CD4-positive, alpha-beta memory T cell (primary cell): Measurements from ENCODE around the gene DMC1. TPM values are rescaled to one million over a fixed set of nuclear protein-coding genes. Genes with fewer than 3 reads are reported as not detected.
A peak's percentile ranks its signal among the peaks of the same experiment; 100 is the strongest.
"Not testable (repeated sequence)": the region's sequence is repeated elsewhere in the genome, so short reads cannot be mapped to it uniquely, and the experiment has no call there.

Experiments used
- CTCF ChIA-PET: fragments of 350-600 bp; sonication (Branson Sonifier 250); formaldehyde crosslinking; loops from one replicate; lab custom pipeline; 2021; ENCODE audit warnings: inconsistent platforms; ENCODE audit not compliant: partially characterized antibody; lab: Charles Lee
- POLR2A ChIA-PET: fragments of 350-600 bp; sonication (Branson Sonifier 250); formaldehyde crosslinking; loops from one replicate; lab custom pipeline; 2021; ENCODE audit not compliant: partially characterized antibody; lab: Charles Lee
- DNase-seq, 5 donors: peaks; one replicate each; pipeline versions ENCODE4 v3.0.0 to v3.0.0-alpha.2; 2020 to 2022; ENCODE audit warnings: mixed read lengths in 1 of 5
- H3K27ac ChIP-seq: one replicate; pipeline ENCODE4 v1.7.0; 2013; ENCODE audit warnings: low read depth, low read length
- H3K27me3 ChIP-seq: 2 replicates; pipeline ENCODE4 v1.7.0; 2013; ENCODE audit warnings: mild to moderate bottlenecking, low read length, moderate library complexity; ENCODE audit not compliant: insufficient read depth
- H3K36me3 ChIP-seq: 2 replicates; pipeline ENCODE4 v1.7.0; 2013; ENCODE audit warnings: mild to moderate bottlenecking, low read length, moderate library complexity; ENCODE audit not compliant: insufficient read depth
- H3K4me1 ChIP-seq: 2 replicates; pipeline ENCODE4 v1.7.0; 2013; ENCODE audit warnings: mild to moderate bottlenecking, low read length, moderate library complexity; ENCODE audit not compliant: insufficient read depth
- H3K4me3 ChIP-seq, 2 donors: one replicate each; pipeline ENCODE4 v1.7.0; 2013; ENCODE audit warnings: low read length in 2 of 2, mild to moderate bottlenecking in 1 of 2
- H3K9me3 ChIP-seq, 2 donors: one replicate each; pipeline ENCODE4 v1.7.0; 2013; ENCODE audit warnings: low read length in 2 of 2, control low read depth in 1 of 2; ENCODE audit not compliant: control insufficient read depth in 1 of 2
- H3K27ac Mint-ChIP-seq, 7 donors: one replicate each; pipeline ENCODE4 v1.8.0; 2020 to 2021; ENCODE audit warnings: mixed read lengths in 7 of 7, mild to moderate bottlenecking in 6 of 7, inconsistent platforms in 3 of 7, moderate library complexity in 3 of 7
- H3K27me3 Mint-ChIP-seq, 2 donors: one replicate each; pipeline ENCODE4 v1.8.0; 2020 to 2021; ENCODE audit warnings: mixed read lengths in 2 of 2
- H3K36me3 Mint-ChIP-seq, 2 donors: one replicate each; pipeline ENCODE4 v1.8.0; 2020 to 2021; ENCODE audit warnings: mixed read lengths in 2 of 2, inconsistent platforms in 1 of 2, mild to moderate bottlenecking in 1 of 2
- H3K4me1 Mint-ChIP-seq, 4 donors: one replicate each; pipeline ENCODE4 v1.8.0; 2020 to 2021; ENCODE audit warnings: mixed read lengths in 4 of 4, mild to moderate bottlenecking in 1 of 4
- H3K4me3 Mint-ChIP-seq, 8 donors: one replicate each; pipeline ENCODE4 v1.8.0; 2020 to 2021; ENCODE audit warnings: mixed read lengths in 8 of 8, mild to moderate bottlenecking in 7 of 8, moderate library complexity in 6 of 8, inconsistent platforms in 3 of 8
- H3K9me3 Mint-ChIP-seq, 8 donors: one replicate each; pipeline ENCODE4 v1.8.0; 2020 to 2021; ENCODE audit warnings: mixed read lengths in 8 of 8, mild to moderate bottlenecking in 5 of 8, inconsistent platforms in 3 of 8, moderate library complexity in 1 of 8
- intact Hi-C: fragments of 100-400 bp; cut with micrococcal nuclease; formaldehyde crosslinking; loops from one replicate; pipeline ENCODE4 v1.15.1; 2023
- polyA plus RNA-seq, 2 donors: library from polyadenylated mRNA; unstranded; fragments of 300-500 nt; fragmentation: Illumina TruSeq; gene quantifications; one replicate each; pipeline ENCODE4 v1.2.3, GENCODE V29; 2021
- total RNA-seq, 2 experiments: library from RNA; stranded (reverse); gene quantifications; one replicate each; pipeline ENCODE4 v1.2.3, GENCODE V29; 2021

Gene DMC1
- total and polyA plus RNA-seq, 4 experiments from 2014 or later = 0.29 to 1.1 TPM; not detected in 2

DNA sequence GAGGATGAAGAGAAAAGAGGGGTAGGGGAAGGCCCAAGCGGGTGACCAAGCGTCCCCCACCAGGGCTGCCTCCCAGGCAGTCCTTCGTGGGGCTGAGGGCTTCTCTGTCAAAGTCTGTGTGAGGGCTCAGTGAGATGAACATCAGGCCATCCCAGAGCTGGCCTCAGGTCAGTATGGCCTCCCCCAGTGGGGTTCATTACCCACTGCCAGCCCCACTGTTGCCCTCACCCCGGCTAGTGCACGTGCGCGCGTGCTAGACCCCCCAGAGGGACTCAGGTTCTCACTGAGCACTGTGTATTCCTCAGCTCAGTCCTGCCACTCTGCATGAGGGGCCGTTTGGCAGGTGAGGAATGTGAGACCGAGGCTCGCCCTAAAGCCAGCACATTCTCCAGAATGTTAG, 98.7 kb downstream of the DMC1 start:
- H3K9me3 ChIP-seq = no peaks in the 10 kb centered on the region
- Mint-ChIP-seq H3K9me3 (no peaks in the 10 kb centered on the region), H3K36me3 (no peaks in the 10 kb centered on the region), H3K27ac (no peak overlapping the region), H3K4me3 (no peak overlapping the region), H3K4me1 (peaks cover 2 to 11% (median 7%) of the 10 kb centered on the region in 4 donors), H3K27me3 (peaks cover 4 to 10% of the 10 kb centered on the region in 2 donors)
- ChIA-PET POLR2A (no interaction called here), CTCF (no interaction called here)
- no peak overlapping the region for H3K27ac ChIP-seq
- DNase-seq = no peak
- intact Hi-C loops = no loop called here
- H3K27me3 ChIP-seq = peaks cover 7% of the 10 kb centered on the region
- no peaks in the 10 kb centered on the region for H3K36me3 ChIP-seq
- H3K4me1 ChIP-seq = peaks cover 5% of the 10 kb centered on the region
- H3K4me3 ChIP-seq = no peak overlapping the region

DNA sequence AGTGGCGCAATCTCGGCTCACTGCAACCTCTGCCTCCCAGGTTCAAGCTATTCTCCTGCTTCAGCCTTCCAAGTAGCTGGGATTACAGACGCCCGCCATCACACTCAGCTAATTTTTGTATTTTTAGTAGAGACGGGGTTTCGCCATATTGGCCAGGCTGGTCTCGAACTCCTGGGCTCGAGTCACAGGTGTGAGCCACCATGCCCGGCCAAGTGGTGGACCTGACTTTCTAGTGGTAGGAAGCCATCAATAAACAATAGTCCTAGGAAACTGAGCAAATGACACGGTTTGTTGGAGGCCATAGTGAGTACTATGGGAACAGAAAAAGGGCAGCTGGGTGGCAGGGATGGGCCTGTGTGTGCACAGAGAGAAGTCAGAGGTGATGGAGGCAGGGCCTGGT, 99.8 kb downstream of the DMC1 start:
- Mint-ChIP-seq H3K27ac (peak overlapping the region in 1 of 7 donors; percentile 7), H3K4me1 (peaks cover 2 to 11% (median 6%) of the 10 kb centered on the region in 4 donors), H3K4me3 (peak overlapping the region in 1 of 8 donors; percentile 45), H3K27me3 (peaks cover 4 to 12% of the 10 kb centered on the region in 2 donors)
- H3K9me3 Mint-ChIP-seq, H3K36me3 Mint-ChIP-seq, H3K27ac ChIP-seq, CTCF ChIA-PET, intact Hi-C loops, DNase-seq, POLR2A ChIA-PET, H3K36me3 ChIP-seq, H3K4me3 ChIP-seq, H3K9me3 ChIP-seq, H3K27me3 ChIP-seq, H3K4me1 ChIP-seq: not testable (repeated sequence)

DNA sequence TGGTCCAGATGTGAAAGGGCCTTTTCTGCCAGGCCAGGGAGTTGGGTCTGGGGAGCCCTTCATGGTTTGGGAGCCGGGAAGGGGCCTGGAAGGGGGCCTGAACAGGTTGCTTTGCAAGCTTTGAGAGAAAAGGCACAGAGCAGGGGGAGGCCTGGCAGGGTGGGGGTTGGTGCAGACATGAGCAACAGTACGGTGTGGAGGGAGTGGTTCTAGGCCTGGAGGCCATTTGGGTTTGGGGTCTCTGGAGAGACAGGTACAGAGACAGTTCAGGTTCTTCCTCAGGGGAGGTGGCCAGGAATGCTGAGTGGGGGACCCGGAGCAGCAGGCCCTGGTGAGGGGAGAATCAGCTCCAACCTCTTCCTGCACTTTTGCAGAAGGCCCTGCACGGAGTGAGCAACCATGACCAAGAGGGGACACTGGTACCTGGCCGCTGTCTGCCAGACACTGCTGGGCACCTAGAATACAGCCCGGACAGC, 100.6 kb downstream of the DMC1 start:
- Histone ChIP-seq H3K27me3 (peaks cover 9% of the 10 kb centered on the region), H3K9me3 (no peaks in the 10 kb centered on the region), H3K4me1 (peaks cover 5% of the 10 kb centered on the region), H3K27ac (no peak overlapping the region), H3K4me3 (no peak overlapping the region), H3K36me3 (no peaks in the 10 kb centered on the region)
- peaks cover 4 to 12% of the 10 kb centered on the region in 2 donors for H3K27me3 Mint-ChIP-seq
- no peaks in the 10 kb centered on the region for H3K36me3 Mint-ChIP-seq
- ChIA-PET CTCF (no interaction called here), POLR2A (no interaction called here)
- intact Hi-C loops = no loop called here
- no peak for DNase-seq
- peak overlapping the region in 1 of 7 donors; percentile 64 for H3K27ac Mint-ChIP-seq
- peaks cover 2 to 11% (median 6%) of the 10 kb centered on the region in 4 donors for H3K4me1 Mint-ChIP-seq
- H3K9me3 Mint-ChIP-seq = no peaks in the 10 kb centered on the region
- peak overlapping the region in 1 of 8 donors; percentile 8 for H3K4me3 Mint-ChIP-seq

Other genes starting within 250 kb of the DMC1 start
- gene KCNJ4, start 115.0 kb downstream of the DMC1 start, total RNA-seq = not detected
- gene KCNJ4, start 115.0 kb downstream of the DMC1 start, polyA plus RNA-seq = not detected
- gene KDELR3, start 102.1 kb downstream of the DMC1 start, total RNA-seq = not detected
- under 1 TPM; 0.10 to 0.24 TPM for gene KDELR3, start 102.1 kb downstream of the DMC1 start, polyA plus RNA-seq
- 100 to 1,000 TPM; 927 to 960 TPM for gene DDX17, start 63.9 kb downstream of the DMC1 start, total RNA-seq
- gene DDX17, start 63.9 kb downstream of the DMC1 start, polyA plus RNA-seq = 10 to 100 TPM in 1 of 2 donors, 1 to 10 TPM in 1; 10.0 to 44.3 TPM
- under 1 TPM in 1 of 2 experiments, not detected in 1; 0.44 TPM for gene FAM227A, start 86.2 kb upstream of the DMC1 start, total RNA-seq
- gene FAM227A, start 86.2 kb upstream of the DMC1 start, polyA plus RNA-seq = not detected
- 10 to 100 TPM; 30.4 to 35.2 TPM for gene CBY1, start 86.5 kb upstream of the DMC1 start, total RNA-seq
- 10 to 100 TPM in 1 of 2 donors, 1 to 10 TPM in 1; 3.8 to 10.5 TPM for gene CBY1, start 86.5 kb upstream of the DMC1 start, polyA plus RNA-seq
- gene TOMM22, start 111.8 kb upstream of the DMC1 start, total RNA-seq = 10 to 100 TPM; 41.2 to 42.3 TPM
- gene TOMM22, start 111.8 kb upstream of the DMC1 start, polyA plus RNA-seq = 10 to 100 TPM; 60.3 to 78.9 TPM
- 10 to 100 TPM; 64.6 to 65.4 TPM for gene JOSD1, start 130.8 kb upstream of the DMC1 start, total RNA-seq
- gene JOSD1, start 130.8 kb upstream of the DMC1 start, polyA plus RNA-seq = 1 to 10 TPM; 8.0 to 9.6 TPM
- gene GTPBP1, start 135.8 kb upstream of the DMC1 start, total RNA-seq = 10 to 100 TPM; 94.1 to 96.6 TPM
- 10 to 100 TPM; 14.6 to 30.8 TPM for gene GTPBP1, start 135.8 kb upstream of the DMC1 start, polyA plus RNA-seq
- 1,000 to 10,000 TPM in 1 of 2 experiments, 100 to 1,000 TPM in 1; 988 to 1,004 TPM for gene SUN2, start 185.8 kb upstream of the DMC1 start, total RNA-seq
- gene SUN2, start 185.8 kb upstream of the DMC1 start, polyA plus RNA-seq = 100 to 1,000 TPM; 323 to 643 TPM
- 1 to 10 TPM; 8.6 to 9.6 TPM for gene DNAL4, start 224.0 kb upstream of the DMC1 start, total RNA-seq
- gene DNAL4, start 224.0 kb upstream of the DMC1 start, polyA plus RNA-seq = 10 to 100 TPM; 11.1 to 13.3 TPM